HG02610 (cell line): Measurements from ENCODE around the gene MTMR1.
A peak's percentile ranks its signal among the peaks of the same experiment; 100 is the strongest.

Experiments used
- ATAC-seq: cut with Tn5 transposase; IDR thresholded peaks from one replicate; pipeline ENCODE4 v1.9.1; 2021; ENCODE audit warnings: mild to moderate bottlenecking, moderate library complexity; ENCODE audit not compliant: unreplicated experiment

MTMR1 gene

GRCh38 chrX:150692831-150693724, at the start of gene MTMR1:
Gene MTMR1, plus strand, starts transcription at chrX:150693396. Its CDS starts 135 bp downstream, at chrX:150693531.
- ATAC-seq, result peak; percentile 54

- no peak for ATAC-seq
These were observed 49.2 kb upstream of the MTMR1 start for GRCh38 chrX:150643958-150644357.

DNA sequence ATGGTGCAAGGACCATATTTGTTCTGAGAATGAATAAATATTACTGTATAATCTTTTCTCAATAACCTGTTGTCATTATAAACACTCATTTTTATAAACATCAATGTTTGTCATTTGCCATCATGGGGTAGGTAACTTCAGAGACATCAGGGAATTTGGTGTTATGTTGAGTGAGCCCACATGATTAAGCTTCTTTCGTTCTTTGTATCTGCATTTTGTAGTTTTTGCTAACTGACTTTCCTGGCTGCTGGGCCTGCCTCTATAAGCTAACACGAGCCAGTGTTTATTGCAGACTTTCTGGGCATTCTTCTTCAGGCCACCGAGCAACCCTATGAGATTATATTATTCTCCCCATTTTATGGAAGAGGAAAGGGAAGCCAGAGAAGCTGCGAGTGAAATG, 48.8 kb upstream of the MTMR1 start:
- no peak for ATAC-seq

- no peak for ATAC-seq
These were observed 45.9 kb upstream of the MTMR1 start for GRCh38 chrX:150647331-150647730.

DNA sequence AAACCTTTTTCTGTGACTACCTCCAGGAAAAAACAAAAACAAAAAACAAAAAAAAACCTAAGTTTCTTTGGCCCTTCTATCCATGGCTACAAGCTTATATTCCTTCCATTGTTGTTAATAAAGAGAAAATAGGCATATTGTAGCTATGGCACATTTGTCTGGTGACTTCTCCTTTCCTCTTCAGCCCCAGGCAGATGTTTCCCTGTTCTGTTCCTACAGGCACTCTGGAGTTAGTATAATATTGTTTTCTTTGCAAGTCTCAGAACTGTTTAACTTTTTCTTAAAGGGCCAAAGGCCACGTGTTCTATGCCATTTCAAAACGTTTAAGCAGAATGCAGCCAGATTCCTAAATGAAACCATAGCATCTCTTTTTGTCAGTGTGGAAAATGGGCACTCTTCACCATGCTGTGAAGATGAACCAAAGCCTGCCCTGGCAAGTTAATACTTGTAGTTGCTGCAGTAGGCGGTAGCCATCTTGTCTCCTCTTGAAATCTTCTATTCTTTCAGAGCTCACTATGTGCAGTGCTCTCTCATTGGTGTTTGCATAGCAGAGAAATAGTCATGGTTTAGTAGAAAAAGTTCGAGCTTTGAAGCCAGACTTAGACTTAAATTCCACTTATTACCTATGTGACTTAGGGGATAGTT, 44.8 kb upstream of the MTMR1 start:
- no peak for ATAC-seq

DNA sequence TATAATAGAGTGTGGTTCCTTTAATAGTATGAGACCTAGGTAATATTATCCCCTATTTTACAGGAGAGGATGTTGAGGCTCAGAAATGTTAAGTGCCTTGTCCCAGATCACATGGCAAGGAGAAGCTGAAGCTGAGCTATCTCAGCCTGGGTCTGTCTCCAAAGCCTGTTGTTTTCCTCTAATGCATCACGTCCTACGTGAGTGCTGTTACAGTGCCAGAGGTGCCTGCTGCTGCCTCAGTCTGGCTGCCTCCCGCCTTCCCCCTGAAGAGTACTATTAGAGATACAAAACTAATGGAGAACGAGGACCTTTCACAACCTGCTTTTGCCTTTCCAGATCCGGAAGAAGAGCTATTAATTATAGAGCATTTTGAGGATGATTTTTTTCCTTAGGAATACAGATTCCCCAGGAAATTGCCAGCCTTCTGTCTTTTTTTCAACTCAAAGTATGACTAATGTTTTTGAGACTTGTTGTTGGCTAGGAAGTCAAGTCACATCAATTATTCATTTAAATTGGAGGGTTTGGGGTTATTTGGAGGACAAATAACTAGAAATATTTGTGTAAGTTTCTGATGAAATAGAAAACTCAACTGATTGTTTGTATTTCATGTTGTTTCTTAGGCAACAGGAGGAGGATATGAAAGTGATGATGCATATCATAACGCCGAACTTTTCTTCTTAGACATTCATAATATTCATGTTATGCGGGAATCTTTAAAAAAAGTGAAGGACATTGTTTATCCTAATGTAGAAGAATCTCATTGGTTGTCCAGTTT, 43.9 kb upstream of the MTMR1 start:
- ATAC-seq, result no peak

- ATAC-seq, result no peak
These were observed 41.3 kb upstream of the MTMR1 start for GRCh38 chrX:150651906-150652305.

DNA sequence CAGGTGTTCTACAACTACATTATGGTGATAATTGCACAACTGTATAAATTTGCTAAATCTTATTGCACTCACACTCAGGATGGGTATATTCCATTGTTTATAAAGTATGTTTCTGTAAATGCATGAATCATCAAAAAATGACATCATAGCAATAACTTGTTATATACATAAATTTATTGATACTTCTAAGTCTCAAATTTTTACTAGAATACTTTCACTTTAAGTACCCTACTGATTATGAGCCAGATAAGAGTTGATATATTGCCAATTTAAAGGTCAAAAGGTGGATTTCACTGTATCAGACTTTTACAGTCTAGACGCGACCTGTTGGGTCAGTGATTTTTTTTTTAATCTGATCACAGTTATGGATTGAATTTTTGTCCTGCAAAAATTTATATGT, 37.4 kb upstream of the MTMR1 start:
- no peak for ATAC-seq

DNA sequence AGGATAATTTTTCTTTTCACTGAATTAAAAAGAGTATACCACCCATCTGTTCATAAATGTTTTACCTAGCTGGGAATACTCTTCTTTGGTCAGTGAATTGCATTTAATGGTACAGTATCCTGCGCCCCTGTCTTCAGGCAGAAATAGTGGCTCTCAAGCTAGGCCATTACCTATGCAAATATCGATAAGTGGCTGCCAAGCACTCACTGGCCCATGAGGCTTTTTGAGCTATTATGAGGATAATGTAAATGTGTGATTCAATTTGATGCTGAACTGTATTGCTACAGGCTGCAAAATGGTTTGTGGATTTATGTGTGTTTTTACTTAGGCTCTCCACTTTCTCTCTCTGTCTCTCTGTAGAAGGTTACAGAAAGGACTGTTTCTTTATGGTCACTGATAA, 30.1 kb upstream of the MTMR1 start:
- ATAC-seq, result no peak

DNA sequence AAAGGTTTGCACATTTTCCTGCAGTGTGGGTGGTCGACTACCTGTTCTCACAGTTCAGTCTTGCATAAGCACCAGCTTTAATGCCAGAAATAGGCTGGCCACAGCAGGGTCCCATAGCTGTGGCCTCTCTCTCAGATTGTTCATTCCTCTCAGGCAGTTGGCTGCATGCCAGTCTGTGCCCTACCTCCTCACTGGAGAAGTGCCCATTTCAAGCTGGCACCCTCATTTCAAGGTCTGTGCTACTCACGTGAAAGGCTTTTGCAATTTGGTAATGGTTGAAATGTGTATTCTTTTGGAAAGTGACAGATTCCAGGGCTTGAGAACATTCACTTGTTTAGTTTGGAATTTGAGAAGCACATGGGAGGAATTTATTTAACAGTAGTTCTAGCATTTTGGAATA, 28.9 kb upstream of the MTMR1 start:
- no peak for ATAC-seq

GRCh38 chrX:150676221-150676620, 17.0 kb upstream of the MTMR1 start:
- ATAC-seq, result no peak

DNA sequence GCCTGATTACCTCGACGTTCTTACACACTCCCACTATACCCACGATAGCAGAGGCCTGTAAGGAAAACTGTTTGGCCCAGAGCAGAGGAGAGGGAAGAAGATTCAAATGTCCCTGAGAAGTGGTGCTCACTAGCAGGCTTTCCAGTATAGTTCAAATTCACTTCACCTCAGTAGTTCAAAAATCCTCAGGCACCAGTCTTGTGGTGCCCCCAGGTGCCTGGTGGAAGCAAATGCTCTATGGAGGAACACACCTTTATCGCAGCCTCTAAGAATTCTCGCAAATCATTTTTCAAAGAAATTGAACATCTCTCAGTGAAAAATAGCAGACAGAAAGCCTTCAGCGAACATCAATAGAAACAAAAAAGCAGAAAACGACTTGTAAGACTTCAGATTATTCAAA, 12.2 kb upstream of the MTMR1 start:
- no peak for ATAC-seq

- ATAC-seq, result no peak
These were observed 10.1 kb upstream of the MTMR1 start for GRCh38 chrX:150683112-150683511.

DNA sequence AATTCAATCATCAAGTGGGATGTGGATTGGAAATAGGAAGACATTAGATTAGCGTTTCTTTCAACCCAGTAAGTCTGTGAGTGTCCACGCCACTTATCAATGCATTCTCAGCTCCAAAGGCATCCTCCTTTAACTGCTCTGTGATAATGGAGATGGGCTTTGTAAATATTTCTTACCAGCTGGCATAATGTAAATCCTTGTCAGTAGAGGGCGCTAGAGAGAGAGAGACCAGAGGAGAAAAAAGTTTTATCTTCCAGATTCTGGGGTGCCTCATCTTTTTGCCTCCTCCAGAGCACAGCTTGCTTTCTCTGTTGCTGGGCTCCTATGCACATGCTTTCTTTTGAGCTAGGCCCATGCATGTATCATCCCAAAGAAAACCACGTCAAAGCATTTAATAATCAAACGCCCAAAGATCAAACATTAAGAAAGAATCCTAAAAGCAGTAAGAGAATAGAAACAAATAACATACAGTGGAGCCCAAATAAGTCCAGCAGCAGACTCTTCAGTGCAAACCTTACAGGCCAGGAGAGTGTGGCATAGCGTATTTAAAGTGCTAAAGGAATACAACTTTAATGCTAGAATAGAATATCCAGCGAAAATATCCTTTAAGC, 9.6 kb upstream of the MTMR1 start:
- no peak for ATAC-seq

- no peak for ATAC-seq
These were observed 4.2 kb upstream of the MTMR1 start for GRCh38 chrX:150688911-150689451.

- ATAC-seq, result no peak
These were observed 3.1 kb upstream of the MTMR1 start for GRCh38 chrX:150690126-150690525.

GRCh38 chrX:150692296-150692695, 900 bp upstream of the MTMR1 start:
- ATAC-seq, result no peak

DNA sequence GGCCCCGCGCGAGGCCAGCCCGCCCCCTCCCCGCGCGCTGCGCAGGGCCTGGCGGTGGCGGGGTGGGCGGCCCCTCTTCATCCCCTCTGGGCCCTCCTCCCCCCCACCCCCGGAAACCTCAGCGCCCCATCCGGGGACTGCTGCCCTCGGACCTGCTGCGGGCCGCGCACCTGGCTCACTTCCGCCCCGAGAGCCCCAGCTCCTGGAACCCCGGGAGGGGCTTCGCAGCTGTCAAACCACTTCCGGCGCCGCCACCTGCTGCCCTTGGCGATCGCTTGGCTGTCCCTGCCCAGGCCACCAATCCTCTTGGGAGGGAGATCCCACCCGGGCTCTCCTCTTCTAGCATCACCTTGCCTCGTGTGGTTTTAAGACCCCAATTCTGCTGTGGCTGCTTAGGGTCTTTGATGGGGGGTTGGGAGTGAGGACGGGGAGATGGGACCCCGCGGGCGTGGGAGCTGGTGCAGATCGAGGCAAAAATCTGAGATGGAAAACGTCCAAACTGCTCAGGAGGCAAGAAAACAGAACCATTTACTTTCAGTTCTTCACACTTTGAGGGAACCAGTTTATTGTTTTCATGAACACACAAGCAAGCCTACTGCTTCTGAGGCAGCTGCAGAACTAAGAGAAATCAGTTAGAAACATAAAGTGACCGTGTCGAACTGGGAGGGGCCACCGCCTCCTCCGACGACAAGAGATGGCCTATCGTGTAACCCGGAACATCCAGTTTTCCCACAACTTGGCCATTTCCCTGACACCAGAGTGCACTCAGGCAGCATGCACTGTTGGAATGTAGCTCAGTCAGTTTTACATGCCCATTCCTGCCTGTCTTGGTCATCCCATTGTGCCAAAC, 754 bp downstream of the MTMR1 start:
- peak; percentile 68 for ATAC-seq

DNA sequence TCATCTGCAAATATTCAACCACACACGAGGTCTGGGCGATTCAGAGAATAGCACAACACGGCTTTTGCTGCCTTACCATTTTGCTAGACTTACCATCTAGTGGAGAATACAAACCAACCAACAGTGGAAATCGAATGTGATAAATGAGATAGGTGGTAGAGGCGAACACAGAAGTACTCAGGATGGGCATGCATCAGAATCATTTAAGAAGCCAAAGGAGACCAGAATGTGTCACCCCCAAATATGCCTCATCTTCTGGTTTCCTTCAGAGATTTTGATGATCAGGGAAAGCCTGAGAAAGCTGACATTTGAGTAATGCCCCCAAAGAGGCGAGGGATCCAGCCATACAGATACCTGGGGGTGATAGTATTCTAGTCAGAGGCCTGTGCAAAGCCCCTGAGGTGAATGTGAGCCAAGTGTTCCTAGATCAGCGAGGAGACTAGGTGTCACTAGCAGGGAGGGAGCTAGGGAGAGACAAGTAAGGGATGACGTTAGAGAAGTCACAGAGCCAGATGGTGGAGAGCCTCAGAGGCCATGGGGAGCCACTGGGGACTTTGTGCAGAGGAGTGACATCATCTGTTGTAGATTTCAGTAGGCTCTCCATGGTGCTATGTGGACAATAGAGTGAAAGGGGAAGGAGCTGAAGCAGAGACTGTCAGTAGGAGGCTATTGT, 1.7 kb downstream of the MTMR1 start:
- ATAC-seq, result peak; percentile 35
